Measurements from ENCODE around the gene DNAH1.

The DNAH1 gene

DNA sequence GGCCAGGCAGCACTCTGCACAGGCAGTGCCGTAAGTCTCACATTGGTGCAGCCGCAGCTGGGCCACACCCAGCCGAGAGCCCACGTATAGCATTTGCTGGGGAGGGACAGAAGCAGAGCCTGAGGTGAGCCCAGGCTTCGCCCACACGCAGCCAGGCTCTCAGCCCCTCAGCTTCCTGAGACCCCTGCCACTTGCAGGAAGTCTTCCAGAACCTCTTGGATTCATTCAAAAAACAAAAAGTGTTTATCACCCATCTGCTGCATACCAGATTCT is 121.9 kb downstream of the DNAH1 start:
- DNase-seq, result no peak

DNA sequence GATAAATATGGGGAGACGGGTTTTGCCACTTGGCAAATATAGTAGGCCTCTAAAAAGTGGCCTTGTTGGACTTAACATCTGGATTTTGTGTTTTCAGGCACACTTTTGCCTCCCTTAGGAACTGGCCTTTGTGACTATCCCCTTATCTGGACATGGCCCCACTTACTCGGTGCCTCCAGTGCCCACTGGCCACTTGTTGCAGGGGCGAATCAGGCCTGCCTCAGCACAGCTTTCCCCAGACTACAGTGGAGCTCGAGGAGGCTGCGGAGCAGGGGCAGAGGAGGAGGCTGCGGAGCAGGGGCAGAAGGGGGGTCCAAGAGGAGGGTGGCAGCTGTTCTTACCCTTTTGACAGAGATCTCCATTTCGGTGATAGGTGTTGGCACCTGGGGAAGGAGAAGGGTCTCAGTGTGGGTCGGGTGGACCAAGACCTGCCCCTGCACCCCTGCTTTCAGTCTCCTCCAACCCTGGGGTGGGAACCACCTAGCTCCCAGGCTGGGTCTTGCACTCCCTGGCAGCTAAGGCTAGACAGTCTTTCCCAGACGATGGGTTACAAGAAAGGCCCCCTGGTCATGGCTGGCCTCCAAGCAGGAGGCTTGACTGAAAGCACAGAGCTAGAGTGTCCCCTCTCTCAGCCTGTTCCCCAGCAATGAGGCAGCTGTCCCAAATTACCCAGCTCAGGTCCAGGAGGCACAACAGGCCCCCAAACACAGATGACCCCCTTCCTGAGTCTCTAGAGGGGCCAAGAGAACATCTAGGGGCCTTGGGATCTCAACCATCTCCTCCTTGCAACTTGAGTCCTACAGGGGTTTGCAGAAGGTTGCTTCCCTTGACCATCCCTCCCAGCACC is 122.7 kb downstream of the DNAH1 start:
- no peak for DNase-seq

DNA sequence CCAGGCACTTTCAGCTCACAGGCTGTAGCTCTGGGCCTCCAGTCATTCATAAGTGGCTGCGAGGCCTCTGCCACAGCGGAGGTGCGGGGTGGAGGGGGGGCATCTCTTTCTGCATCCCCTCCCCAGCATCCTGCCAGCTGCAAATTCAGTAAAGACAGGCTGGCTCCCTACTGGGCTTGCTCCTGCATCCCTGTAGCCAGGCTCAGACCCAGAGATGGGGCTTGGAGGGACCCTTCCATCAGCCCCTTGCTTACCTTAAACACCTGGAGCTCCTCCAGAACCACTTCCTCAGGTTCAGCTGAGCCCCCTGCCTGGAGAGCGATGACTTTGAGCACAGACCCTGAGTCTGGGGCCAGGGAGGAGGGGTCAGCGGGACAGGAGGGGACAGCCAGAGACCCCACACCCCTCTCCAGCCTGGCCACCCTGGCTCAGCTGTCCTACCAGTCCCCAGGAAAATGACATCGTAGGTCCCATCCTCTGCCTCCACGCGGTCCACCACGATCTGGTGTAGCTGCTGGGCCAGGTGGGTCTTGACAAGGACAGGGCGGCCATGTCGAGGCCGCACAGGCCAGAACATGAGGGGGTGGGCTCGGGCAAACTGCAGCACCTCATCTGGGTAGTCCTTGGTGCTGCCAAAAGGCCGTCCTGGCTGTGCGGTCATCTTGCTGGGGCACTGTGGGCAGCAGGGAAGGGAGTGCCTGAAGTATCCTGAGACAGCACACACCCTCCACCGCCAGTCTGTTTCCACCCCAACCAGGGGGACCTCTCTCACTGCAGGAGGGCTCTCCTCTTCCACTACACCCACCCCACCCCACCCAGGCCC is 123.5 kb downstream of the DNAH1 start:
- DNase-seq, result no peak

DNA sequence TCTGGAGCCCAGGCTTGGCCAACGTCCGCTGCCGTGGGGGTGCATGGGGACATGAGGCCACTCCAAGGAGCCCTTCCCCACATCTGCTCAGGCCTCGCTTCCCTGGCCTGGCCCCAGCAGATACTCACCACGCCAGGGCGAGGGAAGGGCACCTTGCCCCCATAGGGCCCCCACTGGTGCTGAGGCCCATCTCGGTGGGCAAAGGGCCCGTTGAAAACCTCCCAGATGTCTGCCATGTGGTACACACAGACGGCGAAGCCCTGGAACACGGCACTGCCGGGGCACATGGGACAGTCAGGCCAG is 124.1 kb downstream of the DNAH1 start:
- DNase-seq, result no peak

DNA sequence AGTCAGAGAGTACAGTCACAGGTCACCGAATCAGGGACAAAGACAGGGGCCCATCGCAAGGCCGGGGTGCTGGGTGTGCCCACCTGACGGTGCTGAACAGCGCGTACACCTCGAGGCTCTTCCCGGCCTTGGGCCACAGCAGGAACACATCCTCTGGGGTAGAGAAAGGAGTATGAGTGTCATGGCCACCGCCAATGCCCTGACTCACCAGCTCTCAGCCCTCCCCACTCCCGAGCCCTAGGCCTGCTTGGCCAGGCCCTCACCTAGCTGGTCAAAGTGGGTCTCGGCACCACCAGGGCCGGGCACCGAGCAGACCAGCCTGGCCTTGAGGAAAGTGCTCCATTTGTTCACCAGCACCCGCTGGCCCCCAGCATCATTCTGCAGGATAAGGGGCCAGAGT is 124.6 kb downstream of the DNAH1 start:
- no peak for DNase-seq

DNA sequence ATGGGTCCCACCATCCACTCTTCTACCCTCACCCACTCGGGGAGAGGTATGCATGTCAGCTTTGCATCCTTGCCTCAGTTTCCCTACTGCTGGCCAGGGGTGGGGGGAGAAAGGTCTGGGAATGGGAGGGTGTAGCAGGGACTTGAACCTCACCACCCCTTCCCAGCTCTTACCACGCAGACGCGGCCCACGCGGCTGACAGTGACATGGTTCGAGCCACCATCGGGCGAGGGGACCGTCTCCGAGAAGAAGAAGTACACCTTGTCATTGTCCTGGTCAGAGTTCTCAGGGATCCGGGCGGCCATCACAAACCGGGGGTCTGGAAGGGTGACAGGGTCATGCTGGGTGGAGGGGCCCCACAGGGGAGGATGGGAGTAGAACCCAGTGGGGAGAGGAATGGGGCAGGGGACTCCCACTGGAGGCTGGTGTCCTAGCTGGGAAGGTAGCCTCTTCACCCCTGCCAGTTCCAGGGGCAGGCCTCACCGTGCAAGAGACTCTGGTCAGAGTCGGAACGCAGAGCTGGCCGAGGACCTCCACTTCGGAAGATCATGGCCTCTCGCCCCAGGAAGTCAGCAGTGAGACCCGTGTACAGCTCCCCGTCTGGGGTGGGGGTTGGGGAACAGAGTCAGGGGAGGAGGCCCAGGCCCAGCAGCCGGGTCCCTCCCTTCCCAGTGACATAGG is 125.1 kb downstream of the DNAH1 start:
- DNase-seq, result no peak

DNA sequence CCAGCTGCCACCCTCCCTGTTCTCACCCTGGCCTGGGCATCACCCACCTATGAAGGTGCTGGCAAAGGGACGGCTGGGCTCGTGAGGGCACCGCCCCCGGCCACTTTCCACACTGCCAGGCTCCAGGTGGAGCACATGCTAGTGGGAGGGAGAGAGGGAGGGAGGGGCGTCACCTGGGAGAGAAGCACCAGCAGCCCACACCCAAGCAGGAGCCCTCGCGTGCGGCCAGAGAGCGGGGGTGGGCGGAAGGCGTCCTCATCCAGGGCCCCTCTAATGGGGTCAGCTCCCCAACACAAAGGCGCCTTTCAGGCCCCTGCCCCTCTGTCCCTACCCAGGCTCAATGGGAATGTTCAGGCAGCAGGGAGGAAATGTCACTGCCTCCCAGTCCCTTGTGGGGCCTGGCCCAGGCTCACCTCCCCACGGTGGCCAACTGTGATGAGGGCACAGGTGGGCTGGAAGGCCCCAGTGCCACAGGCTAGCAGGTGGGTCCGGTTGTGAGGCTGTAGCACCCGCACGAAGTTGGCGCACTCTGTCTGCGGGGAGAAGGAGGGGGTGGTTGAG is 125.7 kb downstream of the DNAH1 start:
- DNase-seq, result no peak

DNA sequence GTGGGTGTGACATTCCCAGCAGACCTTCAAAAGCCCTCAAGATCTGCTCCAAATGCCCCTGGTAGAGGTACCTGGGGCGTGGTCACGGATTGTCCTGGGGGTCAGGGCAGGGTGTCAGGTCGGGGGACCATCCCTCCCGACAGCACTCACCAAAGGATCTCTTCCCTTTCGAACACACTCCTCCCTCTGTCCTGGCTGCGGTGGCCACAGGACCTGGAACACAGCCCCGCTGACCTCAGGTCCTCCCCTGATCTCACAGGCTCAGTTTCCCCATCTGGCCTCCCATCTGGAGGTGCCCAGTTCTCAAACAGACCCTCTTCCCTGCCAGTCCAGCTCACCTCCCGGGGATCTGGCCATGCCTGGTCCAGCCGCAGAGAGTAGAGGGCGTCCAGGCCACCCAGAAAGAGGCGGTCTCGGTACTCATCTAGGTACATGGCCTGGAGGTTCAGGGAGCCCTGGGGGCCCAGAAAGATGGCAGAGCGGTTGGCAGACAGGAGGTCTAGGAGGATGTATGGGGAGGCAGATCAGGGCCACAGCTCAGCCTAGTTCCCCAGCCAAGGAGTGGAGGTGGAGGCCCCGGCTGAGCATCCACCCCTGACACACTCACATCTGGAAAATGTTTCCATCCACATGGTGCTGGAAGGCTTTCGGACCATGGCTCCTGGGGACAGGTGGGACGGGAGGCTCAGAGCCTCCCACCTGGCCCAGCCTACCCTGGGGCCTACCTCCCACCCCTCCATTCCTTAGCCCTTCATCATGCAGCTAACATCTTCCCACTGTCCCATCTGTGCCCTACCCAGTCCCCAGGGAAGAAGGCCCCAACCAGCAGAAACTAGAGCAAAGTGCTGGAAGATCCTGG is 126.5 kb downstream of the DNAH1 start:
- no peak for DNase-seq

DNA sequence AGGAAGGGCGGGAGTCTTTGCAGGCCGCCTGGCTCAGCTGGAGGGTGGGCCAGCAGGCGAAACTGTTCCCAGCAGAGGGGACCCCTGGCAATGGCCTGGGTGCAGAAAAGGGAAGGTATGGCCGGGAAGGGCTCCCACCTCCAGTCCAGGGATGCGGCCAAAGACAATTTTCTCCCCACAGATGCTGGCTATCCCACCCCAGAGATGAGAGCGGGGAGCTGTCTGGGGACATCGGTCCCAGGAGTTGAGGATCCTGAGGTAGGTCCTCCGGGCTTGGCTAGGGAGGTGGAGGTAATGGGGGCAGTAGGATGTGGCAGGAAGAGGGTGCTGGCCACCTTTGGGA is 127.1 kb downstream of the DNAH1 start:
- DNase-seq, result no peak

DNA sequence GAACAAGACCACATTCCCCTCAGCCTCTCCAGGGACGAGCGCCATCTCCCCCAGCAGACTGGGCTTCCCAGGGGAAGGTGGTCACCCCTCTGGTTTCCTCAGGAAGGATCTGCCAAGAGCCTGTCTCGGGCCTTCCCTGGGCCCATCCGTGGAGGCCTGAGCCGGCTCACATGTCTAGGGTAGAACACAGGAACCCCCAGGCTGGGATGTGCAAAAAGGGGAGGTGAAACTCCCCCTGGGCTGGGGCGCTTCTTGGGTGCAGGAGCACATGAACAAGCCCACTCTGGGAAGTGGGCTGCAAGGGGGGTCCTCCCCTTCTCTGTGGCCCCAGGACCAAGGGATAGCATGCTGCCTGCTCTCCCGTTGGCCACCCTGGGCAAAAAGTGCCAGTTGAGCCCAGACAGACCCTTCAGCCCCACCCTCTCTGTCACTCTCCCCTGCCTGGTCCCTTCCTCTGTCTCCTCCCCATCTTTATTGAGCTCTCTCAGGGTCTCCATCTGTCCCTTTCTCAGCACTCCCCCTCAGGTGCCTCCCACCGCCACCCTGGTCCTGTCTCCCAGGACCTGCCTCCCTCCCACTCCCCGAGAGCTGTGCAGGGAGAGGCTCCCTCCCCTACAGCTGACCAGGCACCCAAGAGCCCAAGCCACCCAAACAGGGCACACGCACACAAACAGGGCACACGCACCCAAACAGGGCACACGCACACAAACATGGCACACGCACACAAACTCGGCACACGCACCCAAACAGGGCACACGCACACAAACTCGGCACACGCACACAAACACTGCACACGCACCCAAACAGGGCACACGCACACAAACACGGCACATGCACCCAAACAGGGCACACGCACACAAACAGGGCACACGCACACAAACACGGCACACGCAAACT is 127.9 kb downstream of the DNAH1 start:
- no peak for DNase-seq

DNA sequence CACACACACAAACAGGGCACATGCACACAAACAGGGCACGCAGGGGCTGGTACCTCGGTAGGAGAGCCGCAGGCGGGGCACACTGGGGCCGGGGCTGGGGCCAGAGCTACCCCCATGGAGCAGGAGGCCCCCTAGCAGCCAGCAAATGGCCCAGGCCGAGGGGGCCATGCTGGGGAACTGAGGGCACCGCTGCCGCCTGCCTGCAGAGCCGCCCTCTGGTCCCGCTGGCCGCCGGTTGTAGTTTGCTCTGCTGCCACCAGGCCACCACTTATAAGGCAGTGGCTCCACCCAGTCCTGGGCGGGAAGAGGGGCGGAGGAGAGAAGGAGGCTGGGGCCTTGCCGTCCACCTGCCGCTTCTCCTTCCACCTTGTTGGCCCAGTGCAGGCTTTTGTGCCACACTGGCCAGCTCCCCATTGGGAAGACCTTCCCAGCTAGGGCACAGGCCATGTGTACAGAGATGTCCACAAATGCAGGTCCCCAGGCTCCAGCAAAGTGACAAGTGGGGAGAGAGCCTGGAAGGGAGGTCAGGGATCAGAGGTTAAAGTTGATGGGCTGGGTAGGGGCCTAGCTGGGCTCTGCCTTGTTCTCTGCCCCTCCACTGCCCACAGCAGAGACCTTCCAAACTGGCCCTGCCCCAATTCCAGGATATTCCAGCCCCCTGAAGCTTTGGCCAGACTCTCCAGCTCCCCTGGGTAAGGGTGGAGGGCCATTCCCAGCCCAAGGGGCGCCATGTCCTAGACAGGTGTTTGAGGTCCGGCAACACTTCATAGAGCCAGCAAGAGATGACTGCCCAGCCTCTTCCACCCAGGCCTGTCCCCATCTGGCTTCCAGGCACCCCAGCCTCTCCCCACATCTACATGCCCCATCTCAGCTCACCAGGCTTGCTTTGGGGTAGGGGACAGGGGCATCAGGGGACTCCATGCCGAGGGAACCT is 129.0 kb downstream of the DNAH1 start, which contains the start of gene SEMA3G:
SEMA3G (minus strand) TSS at position 244 of the 934 bp plus-strand sequence; CDS start at position 168, 76 bp downstream.
- no peak for DNase-seq

DNA sequence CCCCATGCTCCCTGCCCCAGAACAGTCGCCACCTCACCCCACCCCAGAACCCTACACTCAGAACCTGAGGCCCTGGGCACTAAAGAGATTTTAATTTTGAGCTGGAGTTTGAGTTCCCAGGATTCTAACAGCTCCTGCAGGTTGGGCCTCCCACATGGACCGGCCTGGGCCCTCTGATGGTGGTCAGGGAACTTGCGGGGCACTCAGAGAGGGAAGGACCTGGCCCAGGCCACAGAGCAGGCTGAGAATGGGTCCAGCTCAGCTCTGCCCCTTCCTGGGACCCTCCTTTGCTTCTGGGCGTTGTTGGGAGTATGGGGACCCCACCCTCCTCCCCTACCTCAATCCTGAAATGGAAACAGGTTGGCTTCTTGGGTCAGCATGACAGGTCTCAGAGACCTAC is 129.9 kb downstream of the DNAH1 start:
- DNase-seq, result no peak

DNA sequence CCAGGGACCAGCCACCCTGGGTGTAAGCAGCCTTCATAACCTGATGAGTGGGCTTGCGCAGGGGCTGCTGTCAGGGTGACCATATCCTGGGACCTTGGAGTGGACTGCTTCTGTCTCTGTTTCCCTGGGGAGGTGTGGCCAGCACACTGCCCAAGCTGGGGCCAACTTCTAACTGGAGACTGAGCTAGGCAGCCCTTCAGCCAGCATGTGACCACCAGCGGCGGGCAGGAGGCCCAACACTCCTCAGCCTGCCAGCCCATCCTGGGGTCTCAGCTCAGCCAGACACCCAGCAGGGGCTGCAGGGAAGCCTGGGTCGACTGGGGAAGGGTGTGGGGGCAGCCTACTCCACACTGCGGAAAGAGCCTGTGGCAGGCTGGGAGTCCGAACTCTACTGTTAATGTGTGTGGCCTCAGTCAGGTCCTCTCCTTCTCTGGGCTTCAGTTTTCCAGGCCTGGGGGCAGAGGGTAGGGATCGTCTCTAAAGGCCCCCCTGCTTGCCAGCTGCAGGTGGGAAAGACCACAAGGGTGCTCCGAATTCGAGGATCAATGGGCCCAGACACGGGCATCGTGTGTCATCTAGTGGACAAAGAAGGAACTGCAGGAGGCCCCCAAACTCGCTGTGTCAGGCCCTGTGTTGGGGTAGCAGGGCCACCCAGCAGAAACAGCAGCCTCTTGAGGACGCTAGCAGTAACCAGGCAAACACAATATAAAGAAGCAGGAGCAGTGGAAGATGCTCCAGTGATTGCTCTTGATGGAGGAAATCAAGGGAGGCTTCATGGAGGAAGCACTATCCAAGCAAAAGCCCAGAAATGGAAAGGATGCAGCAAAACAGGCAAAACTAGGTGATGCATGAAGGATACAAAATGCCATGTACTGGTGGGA is 130.8 kb downstream of the DNAH1 start:
- no peak for DNase-seq

DNA sequence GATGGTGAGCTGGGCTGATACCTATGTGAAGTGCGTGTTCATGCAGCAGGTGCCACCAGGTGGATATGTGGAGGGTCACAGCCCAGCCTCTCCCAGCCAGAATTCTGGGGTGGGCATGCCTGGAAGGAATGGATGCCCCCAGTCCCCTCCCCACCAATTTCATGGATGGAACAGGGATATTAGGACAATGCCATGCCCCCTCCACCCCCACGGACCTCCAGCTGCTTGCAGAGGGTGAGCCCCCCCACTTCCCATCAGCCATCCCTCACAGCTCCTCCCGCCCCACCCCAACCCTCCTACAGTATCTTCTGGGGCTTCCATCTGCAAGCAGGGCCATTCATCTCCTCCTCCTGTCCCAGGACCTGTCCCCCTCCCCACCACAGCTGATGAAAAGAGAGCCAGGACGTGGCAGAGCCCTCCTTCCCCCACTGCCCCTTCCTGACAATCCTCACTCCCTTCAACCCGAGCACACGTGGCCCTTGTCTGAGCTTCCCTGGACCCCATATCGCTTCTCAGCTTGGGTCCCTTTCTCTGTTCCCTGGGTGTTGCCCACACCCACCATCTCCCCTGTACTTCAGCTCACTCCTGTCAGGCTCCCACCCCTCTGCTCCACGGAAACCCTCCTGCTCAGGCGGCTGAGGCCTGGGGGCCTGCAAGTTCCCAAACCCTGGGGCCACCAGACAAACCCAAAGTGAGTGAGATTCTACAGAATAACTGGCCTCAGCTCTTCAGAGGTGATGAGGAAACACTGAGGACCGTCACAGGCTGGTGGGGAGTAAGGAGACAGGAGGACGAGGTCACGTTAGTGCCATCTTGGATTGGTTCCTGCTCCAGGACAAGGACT is 131.6 kb downstream of the DNAH1 start:
- no peak for DNase-seq
